Liver (tissue), 3 donors: Measurements from ENCODE around the gene NAA80.

ENCODE experiments used
- CTCF ChIP-seq: fragments of 150-350 bp; IDR thresholded peaks from 2 replicates; pipeline ENCODE4 v1.5.1; 2017; ENCODE audit warnings: improper control_type of control experiment, low read depth, low read length; ENCODE audit not compliant: missing input control
- EGR1 ChIP-seq, 2 donors: IDR thresholded peaks; 2 replicates each; pipeline ENCODE4 v1.6.1; 2016 to 2018; ENCODE audit warnings: antibody characterized with exemption in 2 of 2, low read depth in 2 of 2
- FOXA1 ChIP-seq: IDR thresholded peaks from 2 replicates; pipeline ENCODE4 v1.6.1; 2016; ENCODE audit warnings: antibody characterized with exemption
- GABPA ChIP-seq, 2 donors: IDR thresholded peaks in 1 of 2; conservative IDR thresholded peaks in 1 of 2; 2 replicates each; pipeline ENCODE4 v1.6.1; 2016; ENCODE audit warnings: antibody characterized with exemption in 2 of 2, mild to moderate bottlenecking in 1 of 2, moderate library complexity in 1 of 2
- HNF4A ChIP-seq, 2 donors: conservative IDR thresholded peaks; 2 replicates each; pipeline ENCODE4 v1.6.1; 2016; ENCODE audit warnings: antibody characterized with exemption in 2 of 2, mild to moderate bottlenecking in 2 of 2
- MAX ChIP-seq: IDR thresholded peaks from 2 replicates; pipeline ENCODE4 v1.6.1; 2016; ENCODE audit warnings: antibody characterized with exemption
- NR2F2 ChIP-seq: IDR thresholded peaks from 2 replicates; pipeline ENCODE4 v1.6.1; 2016; ENCODE audit warnings: antibody characterized with exemption
- RAD21 ChIP-seq, 2 donors: IDR thresholded peaks; 2 replicates each; pipeline ENCODE4 v1.6.1; 2016; ENCODE audit warnings: antibody characterized with exemption in 2 of 2, mild to moderate bottlenecking in 2 of 2
- REST ChIP-seq: IDR thresholded peaks from 2 replicates; pipeline ENCODE4 v1.6.1; 2016; ENCODE audit warnings: antibody characterized with exemption, mild to moderate bottlenecking
- RXRA ChIP-seq, 2 donors: IDR thresholded peaks; 2 replicates each; pipeline ENCODE4 v1.6.1; 2017 to 2018; ENCODE audit warnings: antibody characterized with exemption in 2 of 2, mild to moderate bottlenecking in 1 of 2
- SP1 ChIP-seq: IDR thresholded peaks from 2 replicates; pipeline ENCODE4 v1.6.1; 2018; ENCODE audit warnings: antibody characterized with exemption, mild to moderate bottlenecking
- TAF1 ChIP-seq: conservative IDR thresholded peaks from 2 replicates; pipeline ENCODE4 v1.6.1; 2016; ENCODE audit warnings: antibody characterized with exemption, mild to moderate bottlenecking
- ZBTB33 ChIP-seq: IDR thresholded peaks from 2 replicates; pipeline ENCODE4 v1.6.1; 2016; ENCODE audit warnings: antibody characterized with exemption
- donor health status: healthy.
- donor health status: healthy.

DNA sequence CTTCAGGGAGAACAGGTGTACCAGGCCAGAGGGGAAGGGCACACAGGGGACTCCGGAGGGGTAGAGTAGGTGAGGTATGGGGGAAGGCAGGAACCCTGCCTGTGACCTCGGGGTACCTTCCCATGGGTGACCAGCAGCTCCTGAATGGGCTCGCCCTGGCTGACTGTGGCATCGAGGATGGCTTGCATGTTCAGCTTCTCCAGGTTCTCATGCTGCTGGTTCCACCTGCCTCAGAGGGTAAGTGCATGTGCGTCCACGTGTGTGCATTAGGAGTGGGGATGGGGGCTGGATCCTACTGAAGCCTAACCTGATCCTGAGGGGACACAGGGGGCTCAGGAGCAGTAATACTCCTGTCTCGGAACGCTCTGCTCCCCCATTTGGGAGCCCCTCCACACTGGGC, 45.8 kb upstream of the NAA80 start:
- TF ChIP-seq FOXA1, result no peak
- no peak for TF ChIP-seq GABPA (IDR thresholded peaks at IDR 0.05 in 1 of 2, conservative IDR thresholded peaks at IDR 0.05 in 1 of 2)
- TF ChIP-seq CTCF, result no peak
- no peak for TF ChIP-seq SP1
- TF ChIP-seq RAD21 (IDR thresholded peaks at IDR 0.05), result no peak
- no peak for TF ChIP-seq RXRA (IDR thresholded peaks at IDR 0.05)
- no peak for TF ChIP-seq EGR1 (IDR thresholded peaks at IDR 0.05; ENCODE audit: low read depth in 2 of 2)
- no peak for TF ChIP-seq REST
- no peak for TF ChIP-seq ZBTB33
- no peak for TF ChIP-seq MAX
- TF ChIP-seq TAF1, result no peak
- TF ChIP-seq NR2F2, result no peak
- TF ChIP-seq HNF4A (conservative IDR thresholded peaks at IDR 0.05), result no peak
